Measurements from ENCODE around the gene GCK. TPM values are rescaled to one million over a fixed set of nuclear protein-coding genes. Genes with fewer than 3 reads are reported as not detected.

Gene GCK
- total and polyA plus RNA-seq, 2 of the 13 experiments (the other 11 are each of a cell fraction or from before 2014, with no cell fraction given) = not detected

GRCh38 chr7:44232901-44233715 is 43.9 kb upstream of the GCK start:
- in situ Hi-C loops (cut with HindIII; ENCODE audit: extremely low pct_ligation_motif_present, low pct_unique_long_range_greater_than_20kb) = no loop called here
- FAIRE-seq = no peak

DNA sequence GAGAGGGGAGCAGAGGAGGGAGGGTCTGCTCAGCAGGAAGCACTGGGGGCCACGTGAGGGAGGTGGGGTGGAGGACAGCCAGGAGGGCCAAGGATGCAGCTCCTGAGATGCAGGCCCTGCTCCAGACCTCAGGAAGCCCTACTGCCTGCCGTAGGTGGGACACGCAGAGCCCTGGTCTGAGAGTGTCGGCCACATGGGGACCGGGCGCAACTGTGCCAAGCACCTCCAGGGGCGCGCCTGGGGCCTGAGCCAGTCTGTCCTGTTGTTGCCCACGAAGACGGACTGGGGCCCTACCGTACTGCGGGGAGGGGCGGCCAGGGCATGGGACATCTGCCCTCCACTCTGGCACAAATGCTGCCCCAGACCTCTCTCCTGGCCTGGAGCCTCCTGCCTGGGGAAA is 43.2 kb upstream of the GCK start:
- peak; percentile 5; the same call in 1 of the 3 replicates for ATAC-seq
- TF ChIP-seq, protein P1, sequence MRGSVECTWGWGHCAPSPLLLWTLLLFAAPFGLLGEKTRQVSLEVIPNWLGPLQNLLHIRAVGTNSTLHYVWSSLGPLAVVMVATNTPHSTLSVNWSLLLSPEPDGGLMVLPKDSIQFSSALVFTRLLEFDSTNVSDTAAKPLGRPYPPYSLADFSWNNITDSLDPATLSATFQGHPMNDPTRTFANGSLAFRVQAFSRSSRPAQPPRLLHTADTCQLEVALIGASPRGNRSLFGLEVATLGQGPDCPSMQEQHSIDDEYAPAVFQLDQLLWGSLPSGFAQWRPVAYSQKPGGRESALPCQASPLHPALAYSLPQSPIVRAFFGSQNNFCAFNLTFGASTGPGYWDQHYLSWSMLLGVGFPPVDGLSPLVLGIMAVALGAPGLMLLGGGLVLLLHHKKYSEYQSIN (CRISPR knock-in tag; IDR thresholded peaks at IDR 0.05; ENCODE audit: borderline replicate concordance) = no peak
- no peak for TF ChIP-seq MXD4 (CRISPR knock-in tag; IDR thresholded peaks at IDR 0.05)
- TF ChIP-seq SRSF4 (IDR thresholded peaks at IDR 0.05; ENCODE audit: low read depth, low read length, poor library complexity, severe bottlenecking) = no peak
- no peak for TF ChIP-seq PBX2 (CRISPR knock-in tag; IDR thresholded peaks at IDR 0.05)

More at GRCh38 chr7:44232901-44233715, 43.9 kb upstream of the GCK start:
- no peak for DNase-seq (ENCODE audit: low spot score)
- H3K27ac ChIP-seq (ENCODE audit: extremely low read length, insufficient read depth, low read length) = no peak overlapping the region
- ATAC-seq = no peak
- WGBS (ENCODE audit: low lambda C conversion rate) = 32% methylated on average over 8 of the region's 22 CpGs
- H3K4me1 ChIP-seq (ENCODE audit: insufficient read depth, low read length) = peaks cover 8% of the 10 kb centered on the region; the same call in 1 of the 2 replicates
- TF ChIP-seq ZFP36L2 (CRISPR knock-in tag; IDR thresholded peaks at IDR 0.05) = no peak
- TF ChIP-seq, protein P2, sequence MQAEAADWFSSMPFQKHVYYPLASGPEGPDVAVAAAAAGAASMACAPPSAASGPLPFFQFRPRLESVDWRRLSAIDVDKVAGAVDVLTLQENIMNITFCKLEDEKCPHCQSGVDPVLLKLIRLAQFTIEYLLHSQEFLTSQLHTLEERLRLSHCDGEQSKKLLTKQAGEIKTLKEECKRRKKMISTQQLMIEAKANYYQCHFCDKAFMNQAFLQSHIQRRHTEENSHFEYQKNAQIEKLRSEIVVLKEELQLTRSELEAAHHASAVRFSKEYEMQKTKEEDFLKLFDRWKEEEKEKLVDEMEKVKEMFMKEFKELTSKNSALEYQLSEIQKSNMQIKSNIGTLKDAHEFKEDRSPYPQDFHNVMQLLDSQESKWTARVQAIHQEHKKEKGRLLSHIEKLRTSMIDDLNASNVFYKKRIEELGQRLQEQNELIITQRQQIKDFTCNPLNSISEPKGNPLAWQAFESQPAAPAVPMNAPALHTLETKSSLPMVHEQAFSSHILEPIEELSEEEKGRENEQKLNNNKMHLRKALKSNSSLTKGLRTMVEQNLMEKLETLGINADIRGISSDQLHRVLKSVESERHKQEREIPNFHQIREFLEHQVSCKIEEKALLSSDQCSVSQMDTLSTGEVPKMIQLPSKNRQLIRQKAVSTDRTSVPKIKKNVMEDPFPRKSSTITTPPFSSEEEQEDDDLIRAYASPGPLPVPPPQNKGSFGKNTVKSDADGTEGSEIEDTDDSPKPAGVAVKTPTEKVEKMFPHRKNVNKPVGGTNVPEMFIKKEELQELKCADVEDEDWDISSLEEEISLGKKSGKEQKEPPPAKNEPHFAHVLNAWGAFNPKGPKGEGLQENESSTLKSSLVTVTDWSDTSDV (CRISPR knock-in tag; IDR thresholded peaks at IDR 0.05) = no peak
- H2AFZ ChIP-seq (ENCODE audit: low read length) = no peak overlapping the region
- ChIA-PET CTCF (ENCODE audit: low intra/inter-chr PET ratio, low total read pairs) (no interaction called here), POLR2A (no interaction called here)
- H3K4me2 ChIP-seq (ENCODE audit: low read depth, low read length) = no peak overlapping the region
- no peak overlapping the region for H3K9ac ChIP-seq (ENCODE audit: insufficient read depth, low read depth, low read length)
- H3K9me3 ChIP-seq (ENCODE audit: low read length) = no peaks in the 10 kb centered on the region
- no peaks in the 10 kb centered on the region for H3K79me2 ChIP-seq (ENCODE audit: insufficient read depth, low read length)
- H3K36me3 ChIP-seq (replicated peaks in 1 of 2; ENCODE audit: control insufficient read depth in 1 of 2, insufficient read depth in 2 of 2, low read length in 2 of 2) = no peaks in the 10 kb centered on the region
- H3K27me3 ChIP-seq (ENCODE audit: control insufficient read depth in 1 of 2, insufficient read depth in 2 of 2, low read length in 2 of 2) = peaks cover 18 to 85% of the 10 kb centered on the region in 2 experiments
- H4K20me1 ChIP-seq (ENCODE audit: insufficient read depth, low read length) = no peaks in the 10 kb centered on the region
- BruUV-seq (replicated peaks) = no TSS peak
- no peak overlapping the region for H3K4me3 ChIP-seq (replicated peaks in 1 of 3; ENCODE audit: insufficient read depth in 1 of 3, low read depth in 2 of 3, low read length in 3 of 3)
- intact Hi-C loops (cut with micrococcal nuclease; ENCODE audit: unreplicated experiment) = no loop called here

More for the DNA sequence above, 43.2 kb upstream of the GCK start:
- Histone ChIP-seq H3K9me3 (ENCODE audit: low read length) (no peaks in the 10 kb centered on the region), H3K4me1 (ENCODE audit: insufficient read depth, low read length) (peaks cover 8% of the 10 kb centered on the region; the same call in 1 of the 2 replicates), H3K4me3 (replicated peaks in 1 of 3; ENCODE audit: insufficient read depth in 1 of 3, low read depth in 2 of 3, low read length in 3 of 3) (no peak overlapping the region), H3K27ac (ENCODE audit: extremely low read length, insufficient read depth, low read length) (no peak overlapping the region), H3K4me2 (ENCODE audit: low read depth, low read length) (no peak overlapping the region), H4K20me1 (ENCODE audit: insufficient read depth, low read length) (no peaks in the 10 kb centered on the region), H2AFZ (ENCODE audit: low read length) (no peak overlapping the region), H3K79me2 (ENCODE audit: insufficient read depth, low read length) (no peaks in the 10 kb centered on the region), H3K9ac (ENCODE audit: insufficient read depth, low read depth, low read length) (no peak overlapping the region), H3K36me3 (replicated peaks in 1 of 2; ENCODE audit: control insufficient read depth in 1 of 2, insufficient read depth in 2 of 2, low read length in 2 of 2) (no peaks in the 10 kb centered on the region), H3K27me3 (ENCODE audit: control insufficient read depth in 1 of 2, insufficient read depth in 2 of 2, low read length in 2 of 2) (peaks cover 15 to 82% of the 10 kb centered on the region in 2 experiments)
- WGBS (ENCODE audit: low lambda C conversion rate) = 10% methylated on average over 2 of the region's 13 CpGs
- in situ Hi-C loops (cut with HindIII; ENCODE audit: extremely low pct_ligation_motif_present, low pct_unique_long_range_greater_than_20kb) = no loop called here
- ChIA-PET CTCF (ENCODE audit: low intra/inter-chr PET ratio, low total read pairs) (no interaction called here), POLR2A (no interaction called here)
- no TSS peak for BruUV-seq (replicated peaks)
- DNase-seq (ENCODE audit: low spot score) (no peak), FAIRE-seq (no peak)
- intact Hi-C loops (cut with micrococcal nuclease; ENCODE audit: unreplicated experiment) = no loop called here

All from HepG2 (cell line).